Suprapubic skin (tissue), 4 donors: ENCODE results near the gene GSTO1.

Experiments used
- CTCF ChIP-seq, 2 donors: fragments of 200-600 bp in 1 of 2; fragments of 450-650 bp in 1 of 2; sonication (generic) in 1 of 2; IDR thresholded peaks; one replicate each; pipeline ENCODE4 v1.5.1; 2016 to 2019; ENCODE audit warnings: antibody characterized with exemption in 2 of 2, mild to moderate bottlenecking in 1 of 2, moderate library complexity in 1 of 2
- EP300 ChIP-seq: sonication (generic); formaldehyde crosslinking; IDR thresholded peaks from one replicate; pipeline ENCODE4 v1.6.1; 2017; ENCODE audit warnings: antibody characterized with exemption
- POLR2A ChIP-seq, 2 donors: fragments of 450-650 bp; IDR thresholded peaks; one replicate each; pipeline ENCODE4 v1.6.1; 2017; ENCODE audit warnings: antibody characterized with exemption in 2 of 2, mild to moderate bottlenecking in 2 of 2, moderate library complexity in 2 of 2
- POLR2AphosphoS5 ChIP-seq, 3 donors: sonication (generic); formaldehyde crosslinking; IDR thresholded peaks; one replicate each; pipeline ENCODE4 v1.6.1; 2017; ENCODE audit warnings: antibody characterized with exemption in 3 of 3

GRCh38 chr10:104208730-104209129 lies 46.0 kb upstream of the GSTO1 start:
- no peak for TF ChIP-seq CTCF (IDR thresholded peaks at IDR 0.05)
- TF ChIP-seq POLR2A (IDR thresholded peaks at IDR 0.05) = no peak
- TF ChIP-seq POLR2AphosphoS5 (IDR thresholded peaks at IDR 0.05) = no peak
- TF ChIP-seq EP300 = no peak
